ENCODE measurements around the gene KRT83.

DNA sequence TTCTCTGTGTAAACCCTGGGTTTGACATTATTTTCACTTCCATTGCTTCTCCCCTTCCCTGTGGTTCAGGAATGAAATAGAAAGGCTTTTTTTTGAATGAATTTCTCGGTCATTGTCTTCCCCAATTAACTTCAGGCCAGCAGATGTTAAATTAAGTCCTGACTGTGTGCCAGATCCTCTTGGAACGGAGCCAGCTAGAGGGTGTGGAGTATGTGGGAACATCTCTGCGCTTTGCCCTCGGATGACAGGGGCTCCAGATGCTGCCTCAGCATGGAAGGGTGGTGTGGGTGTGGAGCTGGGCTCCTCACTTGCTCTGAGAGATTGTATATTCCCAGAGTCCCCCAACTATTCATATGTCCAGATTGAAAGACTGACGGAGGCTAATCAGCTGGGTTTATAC lies 33.0 kb upstream of the KRT83 start:
- TF ChIP-seq CTCF (IDR thresholded peaks at IDR 0.05) (no peak), POLR2A (IDR thresholded peaks at IDR 0.05) (no peak)
